DOHH2 (cell line): ENCODE measurements around the gene MEAF6.

ENCODE experiments used
- H3F3A ChIP-seq: fragments of 200-600 bp; sonication (generic), shearing (Covaris generic); 2 replicates; pipeline ENCODE4 v1.6.0; 2016; ENCODE audit warnings: antibody characterized with exemption, mild to moderate bottlenecking; ENCODE audit not compliant: control insufficient read depth, insufficient read depth
- H3K27ac ChIP-seq: fragments of 200-600 bp; sonication (generic); 2 replicates; pipeline ENCODE4 v1.5.1; 2014; ENCODE audit warnings: low read depth, mild to moderate bottlenecking, low read length, moderate library complexity
- H3K27me3 ChIP-seq: fragments of 200-600 bp; sonication (generic); 2 replicates; pipeline ENCODE4 v1.6.1; 2014; ENCODE audit warnings: mild to moderate bottlenecking, low read length, mixed read lengths; ENCODE audit not compliant: control insufficient read depth
- H3K36me3 ChIP-seq: fragments of 200-600 bp; sonication (generic); 2 replicates; pipeline ENCODE4 v1.6.1; 2014; ENCODE audit warnings: mild to moderate bottlenecking, low read length, moderate library complexity, mixed read lengths; ENCODE audit not compliant: control insufficient read depth
- H3K4me1 ChIP-seq: fragments of 200-600 bp; sonication (generic); 2 replicates; pipeline ENCODE4 v1.6.1; 2014; ENCODE audit warnings: mild to moderate bottlenecking, low read length, mixed read lengths; ENCODE audit not compliant: control insufficient read depth
- H3K4me2 ChIP-seq: fragments of 200-600 bp; sonication (generic); 2 replicates; pipeline ENCODE4 v1.6.0; 2014; ENCODE audit warnings: mild to moderate bottlenecking, low read length, moderate library complexity
- H3K4me3 ChIP-seq: fragments of 200-600 bp; sonication (generic); 2 replicates; pipeline ENCODE4 v1.5.1; 2014; ENCODE audit warnings: mild to moderate bottlenecking, low read length, mixed read lengths
- H3K79me2 ChIP-seq: fragments of 200-600 bp; sonication (generic); 2 replicates; pipeline ENCODE4 v1.6.1; 2014; ENCODE audit warnings: mild to moderate bottlenecking, low read length, mixed read lengths; ENCODE audit not compliant: control insufficient read depth
- H3K9me2 ChIP-seq: fragments of 200-600 bp; sonication (generic); replicated peaks from 2 replicates; pipeline ENCODE4 v1.6.1; 2014; ENCODE audit warnings: mild to moderate bottlenecking, low read length, mixed read lengths; ENCODE audit not compliant: control insufficient read depth
- H3K9me3 ChIP-seq: fragments of 200-600 bp; sonication (generic); 2 replicates; pipeline ENCODE4 v1.6.1; 2014; ENCODE audit warnings: antibody characterized with exemption, low read length, mixed read lengths; ENCODE audit not compliant: control insufficient read depth, insufficient read depth
- H4K20me1 ChIP-seq: fragments of 200-600 bp; sonication (generic); 2 replicates; pipeline ENCODE4 v1.6.0; 2014; ENCODE audit warnings: low read depth, mild to moderate bottlenecking, antibody characterized with exemption, low read length, moderate library complexity; ENCODE audit not compliant: control insufficient read depth, insufficient read depth
- EZH2phosphoT487 ChIP-seq: fragments of 200-600 bp; sonication (generic); IDR thresholded peaks from 2 replicates; pipeline ENCODE4 v1.6.1; 2017; ENCODE audit warnings: borderline replicate concordance, mild to moderate bottlenecking, antibody characterized with exemption, low read length, moderate library complexity, mixed read lengths
- TF ChIP-seq, protein P1 (sequence below): fragments of 200-600 bp; sonication (generic); IDR thresholded peaks from one replicate; pipeline ENCODE4 v1.5.1; 2014; ENCODE audit warnings: antibody characterized with exemption, mild to moderate bottlenecking, low read depth, low read length; ENCODE audit not compliant: poor library complexity, severe bottlenecking

MEAF6 gene

DNA sequence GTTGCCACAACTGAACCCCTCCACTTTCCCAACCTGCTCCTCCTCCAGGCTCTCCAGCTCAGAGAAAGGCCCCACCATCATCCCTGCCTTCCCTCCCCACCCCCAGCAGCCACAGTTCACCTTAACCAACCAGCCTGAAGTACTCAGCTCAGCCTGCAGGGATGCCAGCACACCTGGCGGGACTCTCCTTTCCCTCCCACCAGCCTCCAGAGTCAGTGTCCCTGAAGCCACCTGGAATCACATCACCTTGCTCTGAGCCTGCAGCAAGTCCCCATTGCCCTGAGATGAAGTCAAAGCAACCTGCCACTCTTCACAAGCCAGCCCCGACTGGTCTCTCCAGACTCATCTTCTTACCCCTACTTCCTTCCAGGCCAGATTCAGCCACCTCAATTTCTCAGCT, 66.4 kb downstream of the MEAF6 start:
- Histone ChIP-seq H3K79me2 (no peaks in the 10 kb centered on the region), H3F3A (no peaks in the 10 kb centered on the region), H4K20me1 (no peaks in the 10 kb centered on the region), H3K4me1 (peaks cover 13% of the 10 kb centered on the region), H3K27me3 (peaks cover 1% of the 10 kb centered on the region; the same call in 1 of the 2 replicates), H3K36me3 (no peaks in the 10 kb centered on the region), H3K4me3 (no peak overlapping the region), H3K9me3 (no peaks in the 10 kb centered on the region), H3K27ac (no peak overlapping the region), H3K9me2 (no peaks in the 10 kb centered on the region), H3K4me2 (no peak overlapping the region)
- TF ChIP-seq, protein P1, sequence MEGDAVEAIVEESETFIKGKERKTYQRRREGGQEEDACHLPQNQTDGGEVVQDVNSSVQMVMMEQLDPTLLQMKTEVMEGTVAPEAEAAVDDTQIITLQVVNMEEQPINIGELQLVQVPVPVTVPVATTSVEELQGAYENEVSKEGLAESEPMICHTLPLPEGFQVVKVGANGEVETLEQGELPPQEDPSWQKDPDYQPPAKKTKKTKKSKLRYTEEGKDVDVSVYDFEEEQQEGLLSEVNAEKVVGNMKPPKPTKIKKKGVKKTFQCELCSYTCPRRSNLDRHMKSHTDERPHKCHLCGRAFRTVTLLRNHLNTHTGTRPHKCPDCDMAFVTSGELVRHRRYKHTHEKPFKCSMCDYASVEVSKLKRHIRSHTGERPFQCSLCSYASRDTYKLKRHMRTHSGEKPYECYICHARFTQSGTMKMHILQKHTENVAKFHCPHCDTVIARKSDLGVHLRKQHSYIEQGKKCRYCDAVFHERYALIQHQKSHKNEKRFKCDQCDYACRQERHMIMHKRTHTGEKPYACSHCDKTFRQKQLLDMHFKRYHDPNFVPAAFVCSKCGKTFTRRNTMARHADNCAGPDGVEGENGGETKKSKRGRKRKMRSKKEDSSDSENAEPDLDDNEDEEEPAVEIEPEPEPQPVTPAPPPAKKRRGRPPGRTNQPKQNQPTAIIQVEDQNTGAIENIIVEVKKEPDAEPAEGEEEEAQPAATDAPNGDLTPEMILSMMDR: no peak
- TF ChIP-seq EZH2phosphoT487: no peak

DNA sequence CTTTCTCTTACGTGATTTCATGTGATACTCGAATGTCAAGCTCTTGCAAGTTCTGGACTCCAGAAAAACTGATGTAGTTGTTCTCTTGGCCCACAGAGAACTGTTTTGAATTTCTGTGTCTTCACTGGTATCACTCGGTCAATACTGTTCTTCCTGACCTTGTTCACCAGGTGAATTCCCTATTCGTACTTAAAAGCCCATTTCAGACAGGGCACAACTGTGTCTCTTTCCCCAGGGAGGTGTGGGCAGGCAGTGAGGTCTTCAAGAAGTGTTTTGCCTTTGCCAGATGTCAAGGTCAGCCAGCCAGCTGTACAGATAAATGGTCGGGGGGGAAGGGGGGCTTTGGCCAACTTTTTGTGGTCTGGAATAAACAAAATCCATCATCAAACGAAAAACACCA, 67.7 kb downstream of the MEAF6 start:
- H4K20me1 ChIP-seq: no peaks in the 10 kb centered on the region
- H3K4me3 ChIP-seq: no peak overlapping the region
- no peaks in the 10 kb centered on the region for H3F3A ChIP-seq
- no peaks in the 10 kb centered on the region for H3K9me2 ChIP-seq
- H3K4me2 ChIP-seq: no peak overlapping the region
- H3K9me3 ChIP-seq: no peaks in the 10 kb centered on the region
- no peaks in the 10 kb centered on the region for H3K36me3 ChIP-seq
- peaks cover 6% of the 10 kb centered on the region; the same call in 1 of the 2 replicates for H3K27me3 ChIP-seq
- TF ChIP-seq EZH2phosphoT487: no peak
- TF ChIP-seq, protein P1: no peak
- peaks cover 13% of the 10 kb centered on the region for H3K4me1 ChIP-seq
- H3K27ac ChIP-seq: no peak overlapping the region
- H3K79me2 ChIP-seq: no peaks in the 10 kb centered on the region

DNA sequence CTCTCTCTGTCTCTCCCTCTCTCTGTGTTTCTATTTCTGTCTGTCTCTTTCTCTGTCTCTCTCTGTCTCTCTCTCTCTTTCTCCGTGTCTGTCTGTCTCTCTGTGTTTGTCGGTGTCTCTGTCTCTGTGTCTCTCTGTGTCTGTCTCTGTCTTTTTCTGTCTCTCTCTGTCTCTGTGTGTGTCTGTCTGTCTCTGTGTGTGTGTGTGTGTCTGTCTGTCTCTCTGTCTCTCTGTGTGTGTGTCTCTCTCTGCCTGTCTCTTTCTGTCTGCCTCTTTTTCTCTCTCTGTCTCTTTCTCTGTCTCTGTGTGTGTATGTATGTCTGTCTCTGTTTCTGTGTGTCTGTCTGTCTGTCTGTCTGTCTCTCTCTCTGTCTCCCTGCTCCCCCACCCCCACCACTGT, 71.9 kb downstream of the MEAF6 start:
- no peaks in the 10 kb centered on the region for H4K20me1 ChIP-seq
- no peak overlapping the region for H3K4me3 ChIP-seq
- no peaks in the 10 kb centered on the region for H3K9me3 ChIP-seq
- H3F3A ChIP-seq: no peaks in the 10 kb centered on the region
- peaks cover 11% of the 10 kb centered on the region for H3K27me3 ChIP-seq
- no peaks in the 10 kb centered on the region for H3K79me2 ChIP-seq
- no peaks in the 10 kb centered on the region for H3K4me1 ChIP-seq
- H3K36me3 ChIP-seq: no peaks in the 10 kb centered on the region
- H3K27ac ChIP-seq: no peak overlapping the region
- no peaks in the 10 kb centered on the region for H3K9me2 ChIP-seq
- H3K4me2 ChIP-seq: no peak overlapping the region
- TF ChIP-seq, protein P1: no peak
- no peak for TF ChIP-seq EZH2phosphoT487
